Measurements from ENCODE around the gene PHB1.
"Not testable (repeated sequence)": the region's sequence is repeated elsewhere in the genome, so short reads cannot be mapped to it uniquely, and the experiment has no call there.

The PHB1 gene

GRCh38 chr17:49439305-49439672, 24.6 kb upstream of the PHB1 start:
- no peak for DNase-seq

- no peak for DNase-seq
Measured at GRCh38 chr17:49438436-49439278, 24.0 kb upstream of the PHB1 start.

GRCh38 chr17:49437696-49438435, 23.2 kb upstream of the PHB1 start:
- DNase-seq, result no peak

GRCh38 chr17:49436174-49436573, 21.5 kb upstream of the PHB1 start:
- no peak for DNase-seq

- no peak for DNase-seq
Measured at GRCh38 chr17:49435671-49436029, 21.0 kb upstream of the PHB1 start.

- DNase-seq, result peak; percentile 62 to 68
Measured at GRCh38 chr17:49434821-49435670, 20.4 kb upstream of the PHB1 start.

GRCh38 chr17:49433000-49433694, 18.5 kb upstream of the PHB1 start:
- DNase-seq, result no peak

- no peak for DNase-seq
Measured at GRCh38 chr17:49431743-49432142, 17.1 kb upstream of the PHB1 start.

- DNase-seq, result no peak
Measured at GRCh38 chr17:49425004-49425286, 10.3 kb upstream of the PHB1 start.

- not testable (repeated sequence) for DNase-seq
Measured at GRCh38 chr17:49424276-49425003, 9.8 kb upstream of the PHB1 start.

GRCh38 chr17:49422714-49423113, 8.0 kb upstream of the PHB1 start:
- no peak for DNase-seq

- DNase-seq, result not testable (repeated sequence)
Measured at GRCh38 chr17:49419761-49420160, 5.1 kb upstream of the PHB1 start.

GRCh38 chr17:49418754-49419740, 4.4 kb upstream of the PHB1 start:
- DNase-seq, result not testable (repeated sequence)

GRCh38 chr17:49414271-49414621, 436 bp downstream of the PHB1 start:
- DNase-seq, result no peak

- no peak for DNase-seq
Measured at GRCh38 chr17:49409066-49409465, 5.6 kb downstream of the PHB1 start.

GRCh38 chr17:49407981-49408501, 6.6 kb downstream of the PHB1 start:
- DNase-seq, result peak; percentile 88 to 92

GRCh38 chr17:49407086-49407485, 7.6 kb downstream of the PHB1 start:
- DNase-seq, result no peak

- no peak for DNase-seq
Measured at GRCh38 chr17:49406421-49407061, 8.1 kb downstream of the PHB1 start.

GRCh38 chr17:49404906-49405305, 9.8 kb downstream of the PHB1 start:
- no peak for DNase-seq

- no peak for DNase-seq
Measured at GRCh38 chr17:49404361-49404760, 10.3 kb downstream of the PHB1 start.
